Activated naive CD8-positive, alpha-beta T cell treated with anti-CD3 and anti-CD28 coated beads, Interleukin-2, amount 10 ng/mL, durations not matched to agents 7 days and 5 days (primary cell): ENCODE results near the gene SQOR. TPM values are rescaled to one million over a fixed set of nuclear protein-coding genes. Genes with fewer than 3 reads are reported as not detected.

Experiments used
- ATAC-seq: fragments of 150-1000 bp; cut with Tn5 transposase; one replicate; pipeline ENCODE4 v1.10.0; 2021; ENCODE audit warnings: low read depth, moderate library complexity
- POLR2A ChIA-PET: fragments of 350-600 bp; sonication (Branson Sonifier 250); formaldehyde crosslinking; loops from one replicate; lab custom pipeline; 2021; ENCODE audit warnings: antibody characterized with exemption; lab: Charles Lee
- DNase-seq: peaks from one replicate; pipeline ENCODE4 v3.0.0; 2021
- H3K27ac Mint-ChIP-seq: one replicate; pipeline ENCODE4 v1.8.0; 2022; ENCODE audit warnings: mild to moderate bottlenecking, mixed read lengths
- H3K27me3 Mint-ChIP-seq: one replicate; pipeline ENCODE4 v1.8.0; 2022; ENCODE audit warnings: mild to moderate bottlenecking, moderate library complexity, mixed read lengths
- H3K36me3 Mint-ChIP-seq: one replicate; pipeline ENCODE4 v1.8.0; 2021; ENCODE audit warnings: mild to moderate bottlenecking, mixed read lengths
- H3K4me1 Mint-ChIP-seq: one replicate; pipeline ENCODE4 v1.8.0; 2021; ENCODE audit warnings: mixed read lengths
- H3K4me3 Mint-ChIP-seq: one replicate; pipeline ENCODE4 v1.8.0; 2022; ENCODE audit warnings: mild to moderate bottlenecking, moderate library complexity, mixed read lengths
- H3K9me3 Mint-ChIP-seq: one replicate; pipeline ENCODE4 v1.8.0; 2021; ENCODE audit warnings: mixed read lengths
- total RNA-seq, 2 experiments: library from RNA; stranded (reverse); gene quantifications; one replicate each; pipeline ENCODE4 v1.2.3, GENCODE V29; 2021

SQOR gene
- total RNA-seq, 2 experiments from 2014 or later = 65.6 to 66.8 TPM

GRCh38 chr15:45606413-45606812 lies 28.4 kb upstream of the SQOR start:
- POLR2A ChIA-PET = interaction anchor here (0.7 kb wide), 1 partner anchor 15 kb away, joined by 3 read pairs; no protein-coding TSS in a partner anchor
- peaks cover 12% of the 10 kb centered on the region for H3K36me3 Mint-ChIP-seq
- H3K27ac Mint-ChIP-seq = no peak overlapping the region
- no peaks in the 10 kb centered on the region for H3K27me3 Mint-ChIP-seq
- H3K4me1 Mint-ChIP-seq = no peaks in the 10 kb centered on the region
- ATAC-seq (no peak), DNase-seq (no peak)
- no peaks in the 10 kb centered on the region for H3K9me3 Mint-ChIP-seq
- no peak overlapping the region for H3K4me3 Mint-ChIP-seq

GRCh38 chr15:45606841-45607240 lies 28.0 kb upstream of the SQOR start:
- Mint-ChIP-seq H3K4me1 (no peaks in the 10 kb centered on the region), H3K4me3 (no peak overlapping the region), H3K27ac (no peak overlapping the region), H3K27me3 (no peaks in the 10 kb centered on the region), H3K9me3 (no peaks in the 10 kb centered on the region), H3K36me3 (peaks cover 10% of the 10 kb centered on the region)
- POLR2A ChIA-PET = no interaction called here
- no peak for DNase-seq
- no peak for ATAC-seq

- POLR2A ChIA-PET = interaction anchor here (1.0 kb wide), 1 partner anchor 152 kb away, joined by 6 read pairs; no protein-coding TSS in a partner anchor
- Mint-ChIP-seq H3K9me3 (no peaks in the 10 kb centered on the region), H3K27ac (no peak overlapping the region), H3K27me3 (no peaks in the 10 kb centered on the region), H3K4me3 (no peak overlapping the region), H3K36me3 (peaks cover 5% of the 10 kb centered on the region), H3K4me1 (peaks cover 2% of the 10 kb centered on the region)
- DNase-seq (no peak), ATAC-seq (peak; percentile 25)
These were observed 23.5 kb upstream of the SQOR start for GRCh38 chr15:45611305-45611704.

GRCh38 chr15:45612790-45613415 lies 21.9 kb upstream of the SQOR start:
- Mint-ChIP-seq H3K27me3 (no peaks in the 10 kb centered on the region), H3K9me3 (no peaks in the 10 kb centered on the region), H3K4me3 (no peak overlapping the region), H3K36me3 (no peaks in the 10 kb centered on the region), H3K27ac (no peak overlapping the region), H3K4me1 (peaks cover 2% of the 10 kb centered on the region)
- no peak for ATAC-seq
- no peak for DNase-seq
- POLR2A ChIA-PET = no interaction called here

GRCh38 chr15:45616901-45617323 lies 17.9 kb upstream of the SQOR start:
- no peak for ATAC-seq
- DNase-seq = no peak
- POLR2A ChIA-PET = interaction anchor here (0.9 to 1.0 kb wide), 2 partner anchors 21 to 29 kb away, joined by 4 read pairs; no protein-coding TSS in a partner anchor

GRCh38 chr15:45618813-45619212 lies 16.0 kb upstream of the SQOR start:
- no peaks in the 10 kb centered on the region for H3K36me3 Mint-ChIP-seq
- H3K4me1 Mint-ChIP-seq = no peaks in the 10 kb centered on the region
- peaks cover 3% of the 10 kb centered on the region for H3K9me3 Mint-ChIP-seq
- ATAC-seq = peak; percentile 52
- POLR2A ChIA-PET = no interaction called here
- no peak overlapping the region for H3K4me3 Mint-ChIP-seq
- H3K27ac Mint-ChIP-seq = no peak overlapping the region
- H3K27me3 Mint-ChIP-seq = peaks cover 7% of the 10 kb centered on the region
- DNase-seq = no peak

More at GRCh38 chr15:45616901-45617323, 17.9 kb upstream of the SQOR start:
- Mint-ChIP-seq H3K4me1 (peaks cover 2% of the 10 kb centered on the region), H3K4me3 (no peak overlapping the region), H3K27ac (no peak overlapping the region), H3K9me3 (no peaks in the 10 kb centered on the region), H3K36me3 (no peaks in the 10 kb centered on the region), H3K27me3 (peaks cover 1% of the 10 kb centered on the region)

GRCh38 chr15:45628136-45628535 lies 6.7 kb upstream of the SQOR start:
- POLR2A ChIA-PET = no interaction called here
- H3K36me3 Mint-ChIP-seq = peaks cover 3% of the 10 kb centered on the region
- H3K4me3 Mint-ChIP-seq = no peak overlapping the region
- H3K4me1 Mint-ChIP-seq = peaks cover 4% of the 10 kb centered on the region
- peaks cover 14% of the 10 kb centered on the region for H3K9me3 Mint-ChIP-seq
- no peak overlapping the region for H3K27ac Mint-ChIP-seq
- peaks cover 19% of the 10 kb centered on the region for H3K27me3 Mint-ChIP-seq
- no peak for DNase-seq
- no peak for ATAC-seq

- POLR2A ChIA-PET = no interaction called here
- H3K36me3 Mint-ChIP-seq = peaks cover 3% of the 10 kb centered on the region
- peaks cover 9% of the 10 kb centered on the region for H3K9me3 Mint-ChIP-seq
- DNase-seq = no peak
- H3K27me3 Mint-ChIP-seq = peaks cover 15% of the 10 kb centered on the region
- ATAC-seq = no peak
- no peak overlapping the region for H3K27ac Mint-ChIP-seq
- peaks cover 4% of the 10 kb centered on the region for H3K4me1 Mint-ChIP-seq
- H3K4me3 Mint-ChIP-seq = no peak overlapping the region
These were observed 3.7 kb upstream of the SQOR start for GRCh38 chr15:45630917-45631691.

- POLR2A ChIA-PET = no interaction called here
- H3K27ac Mint-ChIP-seq = no peak overlapping the region
- peaks cover 3% of the 10 kb centered on the region for H3K36me3 Mint-ChIP-seq
- peaks cover 4% of the 10 kb centered on the region for H3K4me1 Mint-ChIP-seq
- H3K27me3 Mint-ChIP-seq = peaks cover 13% of the 10 kb centered on the region
- no peak for DNase-seq
- H3K9me3 Mint-ChIP-seq = peaks cover 6% of the 10 kb centered on the region
- no peak for ATAC-seq
- no peak overlapping the region for H3K4me3 Mint-ChIP-seq
These were observed 3.1 kb upstream of the SQOR start for GRCh38 chr15:45631776-45632175.

- Mint-ChIP-seq H3K4me3 (peak overlapping the region; percentile 96), H3K27ac (peak overlapping the region; percentile 93), H3K36me3 (peaks cover 22% of the 10 kb centered on the region), H3K4me1 (peaks cover 34% of the 10 kb centered on the region), H3K27me3 (peaks cover 5% of the 10 kb centered on the region), H3K9me3 (no peaks in the 10 kb centered on the region)
- DNase-seq (peak; percentile 80), ATAC-seq (peak; percentile 70)
- POLR2A ChIA-PET = interaction anchor here (0.9 to 2.7 kb wide), 3 partner anchors 21 to 233 kb away, joined by 3 to 14 read pairs (median 5); partner anchors contain the start of gene BLOC1S6
These were observed 386 bp downstream of the SQOR start for GRCh38 chr15:45635191-45635638.

GRCh38 chr15:45635763-45636292 lies 999 bp downstream of the SQOR start:
- Mint-ChIP-seq H3K4me3 (peak overlapping the region; percentile 96), H3K27ac (peak overlapping the region; percentile 93), H3K27me3 (peaks cover 5% of the 10 kb centered on the region), H3K9me3 (no peaks in the 10 kb centered on the region), H3K4me1 (peaks cover 37% of the 10 kb centered on the region), H3K36me3 (peaks cover 24% of the 10 kb centered on the region)
- no peak for ATAC-seq
- POLR2A ChIA-PET = interaction anchor here (0.7 to 2.7 kb wide), 2 partner anchors 49 to 234 kb away, joined by 3 to 14 read pairs; partner anchors contain the start of gene BLOC1S6
- DNase-seq = no peak

GRCh38 chr15:45637141-45637540 lies 2.3 kb downstream of the SQOR start:
- Mint-ChIP-seq H3K4me1 (peaks cover 40% of the 10 kb centered on the region), H3K27ac (peak overlapping the region; percentile 97), H3K9me3 (no peaks in the 10 kb centered on the region), H3K27me3 (no peaks in the 10 kb centered on the region), H3K36me3 (peaks cover 32% of the 10 kb centered on the region), H3K4me3 (peak overlapping the region; percentile 87)
- no peak for DNase-seq
- POLR2A ChIA-PET = interaction anchor here (1.0 to 1.7 kb wide), 4 partner anchors 21 to 235 kb away, joined by 3 to 17 read pairs (median 4); partner anchors contain the start of gene BLOC1S6
- ATAC-seq = no peak

- Mint-ChIP-seq H3K4me1 (peaks cover 40% of the 10 kb centered on the region), H3K36me3 (peaks cover 35% of the 10 kb centered on the region), H3K4me3 (peak overlapping the region; percentile 87), H3K27ac (peak overlapping the region; percentile 97), H3K27me3 (no peaks in the 10 kb centered on the region), H3K9me3 (no peaks in the 10 kb centered on the region)
- ATAC-seq (peak; percentile 71), DNase-seq (no peak)
- POLR2A ChIA-PET = interaction anchor here (1.0 to 1.7 kb wide), 4 partner anchors 21 to 236 kb away, joined by 3 to 17 read pairs (median 4); partner anchors contain the start of gene BLOC1S6
These were observed 2.8 kb downstream of the SQOR start for GRCh38 chr15:45637552-45638033.
